Pancreas (tissue), 10 donors: ENCODE measurements around the gene MYOF. TPM values are rescaled to one million over a fixed set of nuclear protein-coding genes. Genes with fewer than 3 reads are reported as not detected.

ENCODE experiments used
- ATAC-seq, 4 donors: fragments of 200-7000 bp; cut with Tn5 transposase; one replicate each; pipeline versions ENCODE4 v1.8.0 to v1.9.1; 2020; ENCODE audit warnings: mild to moderate bottlenecking in 4 of 4, moderate library complexity in 4 of 4
- DNase-seq, 6 donors: peaks; one replicate each; pipeline ENCODE4 v3.0.0-alpha.2; 2020
- FAIRE-seq: peaks from 2 replicates; lab custom pipeline; 2012; peaks lifted over from hg19 to GRCh38; lab: Jason Lieb, UNC
- H3K27ac ChIP-seq, 4 donors: fragments of 200-600 bp; sonication (generic); 1 replicate in 3 of 4; 2 replicates in 1 of 4; pipeline versions ENCODE4 v1.5.0 to v1.8.0; 2020
- H3K27me3 ChIP-seq, 4 donors: fragments of 200-600 bp; one replicate each; pipeline ENCODE4 v1.8.0; 2021
- H3K36me3 ChIP-seq, 3 donors: fragments of 200-600 bp; sonication (generic) in 1 of 3; one replicate each; pipeline versions ENCODE4 v1.5.0 to v1.8.0; 2020 to 2021
- H3K4me1 ChIP-seq, 3 donors: fragments of 200-600 bp; one replicate each; pipeline ENCODE4 v1.8.0; 2021
- H3K4me3 ChIP-seq, 4 donors: fragments of 200-600 bp; sonication (generic) in 2 of 4; one replicate each; pipeline versions ENCODE4 v1.5.0 to v1.8.0; 2020 to 2021
- H3K9me3 ChIP-seq, 4 donors: fragments of 200-600 bp; one replicate each; pipeline ENCODE4 v1.8.0; 2021
- WGBS, 2 donors: extraction: QIAGEN DNeasy Blood & Tissue Kit; methylation state at CpG; one replicate each; pipeline ENCODE4 v1.1.7; 2013; 5-methylcytosine and 5-hydroxymethylcytosine counted together
- intact Hi-C, 3 donors: fragments of 100-400 bp; cut with DNase I; formaldehyde crosslinking; loops; one replicate each; pipeline versions ENCODE4 v1.11.1 to v1.14.2; 2022
- polyA plus RNA-seq, 2 donors: library from polyadenylated mRNA; stranded (reverse); fragments of 200-250 nt; gene quantifications; one replicate each; pipeline ENCODE4 v1.2.3, GENCODE V29; 2013
- total RNA-seq, 6 donors: library from RNA; stranded (reverse); fragmentation: NEBNext Ultra II Directional in 4 of 6; extraction: Animal tissue kit (Norgen Biotek cat#: 25700) in 4 of 6; gene quantifications; one replicate each; pipeline versions ENCODE4 v1.2.1 to v1.2.4, GENCODE V29; 2021 to 2023
- TF ChIP-seq, protein P1 (sequence below), 4 donors: fragments of 200-600 bp; sonication (generic) in 3 of 4; IDR thresholded peaks; one replicate each; pipeline versions ENCODE4 v1.5.0 to v1.8.0; 2021; ENCODE audit warnings: antibody characterized with exemption in 4 of 4
- donor health status: healthy with polysubstance abuse.
- donor health status: DM: no; HTN: no; CAD: no; lungs with moderate emphysema.
- donor health status: DM: no; HTN: no; CAD: no.
- donor health status: control.
- donor health status: control.
- donor health status: Bipolar disorder and iron deficiency.
- donor health status: DM: yes; HTN: yes; CAD: no.
- donor health status: DM: no; HTN: no; CAD: no.
- donor health status: DM: no; HTN: no; CAD: no.
- donor health status: DM: yes; HTN: yes; CAD: no.

MYOF gene
- total and polyA plus RNA-seq, 8 donors: 4.7 to 38.2 (median 12.0) TPM

GRCh38 chr10:93436591-93437085 is 45.5 kb downstream of the MYOF start:
- no peaks in the 10 kb centered on the region for H3K27me3 ChIP-seq
- no peaks in the 10 kb centered on the region for H3K9me3 ChIP-seq
- FAIRE-seq (no peak), ATAC-seq (peak in 3 of 4 donors; percentile 28 to 69 (median 49)), DNase-seq (no peak)
- no peaks in the 10 kb centered on the region for H3K36me3 ChIP-seq
- 51 to 57% methylated on average over 4 of the region's 4 CpGs for whole genome bisulfite sequencing, 2 donors
- no peak overlapping the region for H3K4me3 ChIP-seq
- H3K27ac ChIP-seq: peak overlapping the region; percentile 67 to 91 (median 82)
- TF ChIP-seq, protein P1, sequence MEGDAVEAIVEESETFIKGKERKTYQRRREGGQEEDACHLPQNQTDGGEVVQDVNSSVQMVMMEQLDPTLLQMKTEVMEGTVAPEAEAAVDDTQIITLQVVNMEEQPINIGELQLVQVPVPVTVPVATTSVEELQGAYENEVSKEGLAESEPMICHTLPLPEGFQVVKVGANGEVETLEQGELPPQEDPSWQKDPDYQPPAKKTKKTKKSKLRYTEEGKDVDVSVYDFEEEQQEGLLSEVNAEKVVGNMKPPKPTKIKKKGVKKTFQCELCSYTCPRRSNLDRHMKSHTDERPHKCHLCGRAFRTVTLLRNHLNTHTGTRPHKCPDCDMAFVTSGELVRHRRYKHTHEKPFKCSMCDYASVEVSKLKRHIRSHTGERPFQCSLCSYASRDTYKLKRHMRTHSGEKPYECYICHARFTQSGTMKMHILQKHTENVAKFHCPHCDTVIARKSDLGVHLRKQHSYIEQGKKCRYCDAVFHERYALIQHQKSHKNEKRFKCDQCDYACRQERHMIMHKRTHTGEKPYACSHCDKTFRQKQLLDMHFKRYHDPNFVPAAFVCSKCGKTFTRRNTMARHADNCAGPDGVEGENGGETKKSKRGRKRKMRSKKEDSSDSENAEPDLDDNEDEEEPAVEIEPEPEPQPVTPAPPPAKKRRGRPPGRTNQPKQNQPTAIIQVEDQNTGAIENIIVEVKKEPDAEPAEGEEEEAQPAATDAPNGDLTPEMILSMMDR (IDR thresholded peaks at IDR 0.05): no peak
- peaks cover 0 to 3% (median 0%) of the 10 kb centered on the region in 3 donors for H3K4me1 ChIP-seq
- intact Hi-C loops: no loop called here

GRCh38 chr10:93435621-93436397 is 46.3 kb downstream of the MYOF start:
- 64 to 70% methylated on average over 5 of the region's 5 CpGs for WGBS, 2 donors
- ATAC-seq (peak in 2 of 4 donors; percentile 25 to 47), DNase-seq (no peak), FAIRE-seq (no peak)
- H3K4me3 ChIP-seq: no peak overlapping the region
- peak overlapping the region in 3 of 4 donors; percentile 74 to 91 (median 90) for H3K27ac ChIP-seq
- H3K9me3 ChIP-seq: no peaks in the 10 kb centered on the region
- TF ChIP-seq, protein P1 (IDR thresholded peaks at IDR 0.05): no peak
- intact Hi-C loops: no loop called here
- H3K36me3 ChIP-seq: no peaks in the 10 kb centered on the region
- H3K4me1 ChIP-seq: peaks cover 0 to 3% (median 0%) of the 10 kb centered on the region in 3 donors
- no peaks in the 10 kb centered on the region for H3K27me3 ChIP-seq

DNA sequence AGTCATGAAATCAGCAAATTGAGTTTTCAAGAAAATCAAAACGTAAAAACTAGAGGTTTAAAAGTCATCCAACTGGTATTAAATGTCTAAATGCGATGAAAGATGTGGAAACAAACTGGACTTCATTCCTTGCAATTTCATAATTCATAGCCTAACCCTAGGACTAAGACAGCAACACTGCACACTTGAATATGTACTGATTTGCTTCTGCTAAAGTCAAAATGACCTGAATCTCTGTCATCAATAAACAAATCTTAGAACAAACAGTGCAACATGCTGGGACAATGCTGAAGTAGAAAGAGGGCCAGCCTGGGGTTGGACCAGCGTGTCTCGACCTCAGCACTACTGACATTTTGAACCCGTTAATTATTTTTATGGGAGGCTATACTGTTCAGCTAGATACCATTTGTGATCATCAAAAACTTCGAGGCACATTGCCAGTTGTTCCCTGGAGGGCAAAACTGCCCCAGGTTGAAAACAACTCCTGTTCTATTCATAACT is 47.1 kb downstream of the MYOF start:
- 79 to 83% methylated on average over 6 of the region's 6 CpGs for WGBS, 2 donors
- Histone ChIP-seq H3K4me1 (peaks cover 0 to 3% (median 0%) of the 10 kb centered on the region in 3 donors), H3K4me3 (no peak overlapping the region), H3K36me3 (no peaks in the 10 kb centered on the region), H3K27me3 (no peaks in the 10 kb centered on the region), H3K27ac (peak overlapping the region in 2 of 4 donors; percentile 90 to 91), H3K9me3 (no peaks in the 10 kb centered on the region)
- intact Hi-C loops: no loop called here
- TF ChIP-seq, protein P1 (IDR thresholded peaks at IDR 0.05): no peak
- no peak for DNase-seq
- no peak for ATAC-seq
- no peak for FAIRE-seq

DNA sequence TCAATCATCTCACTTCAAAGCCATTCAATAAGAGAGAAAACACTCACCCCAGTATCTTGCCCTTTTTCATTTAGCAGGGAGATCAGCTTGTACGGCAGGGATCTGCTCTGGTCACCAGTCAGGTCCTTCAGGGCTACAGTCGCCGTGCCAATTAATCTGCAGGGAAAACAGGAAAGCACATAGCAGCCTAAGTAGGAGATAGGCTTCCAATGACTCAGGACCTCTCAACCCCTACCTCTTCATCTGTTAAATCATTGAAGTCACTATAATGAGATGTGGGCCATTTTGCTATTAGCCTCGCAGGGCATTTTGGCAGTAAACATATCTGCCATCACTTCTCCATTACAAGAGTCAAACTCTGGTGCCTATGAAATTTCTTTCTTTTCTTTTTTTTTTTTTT is 50.8 kb downstream of the MYOF start:
- Histone ChIP-seq H3K27ac (no peak overlapping the region), H3K4me1 (no peaks in the 10 kb centered on the region), H3K9me3 (no peaks in the 10 kb centered on the region), H3K4me3 (no peak overlapping the region), H3K36me3 (no peaks in the 10 kb centered on the region), H3K27me3 (no peaks in the 10 kb centered on the region)
- DNase-seq: no peak
- TF ChIP-seq, protein P1 (IDR thresholded peaks at IDR 0.05): no peak
- ATAC-seq: no peak
- WGBS, 2 donors: 92 to 94% methylated on average over 4 of the region's 4 CpGs
- no peak for FAIRE-seq
- intact Hi-C loops: no loop called here

GRCh38 chr10:93425861-93426260 is 56.3 kb downstream of the MYOF start:
- H3K36me3 ChIP-seq: no peaks in the 10 kb centered on the region
- intact Hi-C loops: no loop called here
- H3K9me3 ChIP-seq: no peaks in the 10 kb centered on the region
- 79 to 83% methylated on average over 6 of the region's 6 CpGs for WGBS, 2 donors
- H3K27ac ChIP-seq: no peak overlapping the region
- no peak overlapping the region for H3K4me3 ChIP-seq
- ATAC-seq (no peak), FAIRE-seq (no peak), DNase-seq (no peak)
- H3K4me1 ChIP-seq: no peaks in the 10 kb centered on the region
- H3K27me3 ChIP-seq: no peaks in the 10 kb centered on the region
- TF ChIP-seq, protein P1 (IDR thresholded peaks at IDR 0.05): no peak
